IPS-15b (cell line): ENCODE results near the gene PCDHGB7.
"Not testable (repeated sequence)": the region's sequence is repeated elsewhere in the genome, so short reads cannot be mapped to it uniquely, and the experiment has no call there.

Experiments
- H3K27me3 ChIP-seq: one replicate; pipeline ENCODE4 v1.6.1; 2013; ENCODE audit warnings: low read length; ENCODE audit not compliant: control insufficient read depth, insufficient read depth
- H3K36me3 ChIP-seq: one replicate; pipeline ENCODE4 v1.6.1; 2013; ENCODE audit warnings: low read length; ENCODE audit not compliant: control insufficient read depth, insufficient read depth
- H3K4me1 ChIP-seq: one replicate; pipeline ENCODE4 v1.6.1; 2013; ENCODE audit warnings: mild to moderate bottlenecking, low read length; ENCODE audit not compliant: control insufficient read depth, insufficient read depth
- H3K4me3 ChIP-seq: one replicate; pipeline ENCODE4 v1.5.1; 2013; ENCODE audit warnings: low read depth, low read length
- H3K9ac ChIP-seq: one replicate; pipeline ENCODE4 v1.6.1; 2013; ENCODE audit warnings: low read depth, mild to moderate bottlenecking, low read length
- H3K9me3 ChIP-seq: one replicate; pipeline ENCODE4 v1.6.1; 2013; ENCODE audit warnings: mild to moderate bottlenecking, low read length; ENCODE audit not compliant: control insufficient read depth, insufficient read depth

PCDHGB7 gene

GRCh38 chr5:141420855-141421488 lies 3.5 kb downstream of the PCDHGB7 start, which contains the start of gene PCDHGA11:
TSS of gene PCDHGA11 (plus strand) at chr5:141421051. CDS start at chr5:141421228, 177 bp downstream.
- Histone ChIP-seq H3K4me3 (peak within 1 kb of the TSS; percentile 52), H3K9ac (no peak within 1 kb of the TSS), H3K27me3 (peaks cover 17% of the 10 kb centered on the region), H3K4me1 (no peaks in the 10 kb centered on the region), H3K9me3 (peaks cover 5% of the 10 kb centered on the region), H3K36me3 (no peaks in the 10 kb centered on the region)

GRCh38 chr5:141421489-141421855 lies 4.0 kb downstream of the PCDHGB7 start:
- Histone ChIP-seq H3K9me3 (peaks cover 5% of the 10 kb centered on the region), H3K27me3 (peaks cover 17% of the 10 kb centered on the region), H3K4me1 (no peaks in the 10 kb centered on the region), H3K36me3 (no peaks in the 10 kb centered on the region), H3K9ac (no peak overlapping the region), H3K4me3 (peak overlapping the region; percentile 52)

- H3K36me3 ChIP-seq = peaks cover 4% of the 10 kb centered on the region
- no peak overlapping the region for H3K9ac ChIP-seq
- no peak overlapping the region for H3K4me3 ChIP-seq
- no peaks in the 10 kb centered on the region for H3K4me1 ChIP-seq
- H3K27me3 ChIP-seq = peaks cover 17% of the 10 kb centered on the region
- H3K9me3 ChIP-seq = peaks cover 11% of the 10 kb centered on the region
Observed at GRCh38 chr5:141422742-141423291, 5.3 kb downstream of the PCDHGB7 start.

GRCh38 chr5:141427783-141428426 lies 10.4 kb downstream of the PCDHGB7 start:
- Histone ChIP-seq H3K9ac (no peak overlapping the region), H3K36me3 (peaks cover 6% of the 10 kb centered on the region), H3K4me1 (no peaks in the 10 kb centered on the region), H3K27me3 (no peaks in the 10 kb centered on the region), H3K9me3 (peaks cover 17% of the 10 kb centered on the region), H3K4me3 (no peak overlapping the region)

GRCh38 chr5:141430332-141431113 lies 13.0 kb downstream of the PCDHGB7 start, which contains the start of gene PCDHGA12:
TSS of gene PCDHGA12 (plus strand) at chr5:141430507. CDS start at chr5:141430760, 253 bp downstream.
- Histone ChIP-seq H3K4me3 (no peak within 1 kb of the TSS), H3K9me3 (peaks cover 21% of the 10 kb centered on the region), H3K27me3 (no peaks in the 10 kb centered on the region), H3K36me3 (peaks cover 6% of the 10 kb centered on the region), H3K4me1 (no peaks in the 10 kb centered on the region), H3K9ac (no peak within 1 kb of the TSS)

GRCh38 chr5:141431286-141431685 lies 13.8 kb downstream of the PCDHGB7 start:
- Histone ChIP-seq H3K4me3 (no peak overlapping the region), H3K9me3 (peaks cover 21% of the 10 kb centered on the region), H3K9ac (no peak overlapping the region), H3K4me1 (no peaks in the 10 kb centered on the region), H3K36me3 (peaks cover 6% of the 10 kb centered on the region), H3K27me3 (no peaks in the 10 kb centered on the region)

- not testable (repeated sequence) for H3K9ac ChIP-seq, H3K36me3 ChIP-seq, H3K4me1 ChIP-seq, H3K4me3 ChIP-seq, H3K27me3 ChIP-seq
- H3K9me3 ChIP-seq = peaks cover 15% of the 10 kb centered on the region
Observed at GRCh38 chr5:141432308-141432707, 14.8 kb downstream of the PCDHGB7 start.

- not testable (repeated sequence) for H3K36me3 ChIP-seq, H3K27me3 ChIP-seq, H3K9ac ChIP-seq, H3K4me1 ChIP-seq, H3K4me3 ChIP-seq
- peaks cover 15% of the 10 kb centered on the region for H3K9me3 ChIP-seq
Observed at GRCh38 chr5:141432726-141433125, 15.2 kb downstream of the PCDHGB7 start.

GRCh38 chr5:141434006-141434405 lies 16.5 kb downstream of the PCDHGB7 start:
- Histone ChIP-seq H3K9ac (no peak overlapping the region), H3K9me3 (peaks cover 15% of the 10 kb centered on the region), H3K4me1 (no peaks in the 10 kb centered on the region), H3K36me3 (no peaks in the 10 kb centered on the region), H3K27me3 (no peaks in the 10 kb centered on the region), H3K4me3 (no peak overlapping the region)

- no peaks in the 10 kb centered on the region for H3K36me3 ChIP-seq
- H3K9me3 ChIP-seq = peaks cover 4% of the 10 kb centered on the region
- H3K27me3 ChIP-seq = no peaks in the 10 kb centered on the region
- H3K9ac ChIP-seq = no peak overlapping the region
- H3K4me1 ChIP-seq = no peaks in the 10 kb centered on the region
- no peak overlapping the region for H3K4me3 ChIP-seq
Observed at GRCh38 chr5:141437221-141437620, 19.7 kb downstream of the PCDHGB7 start.

GRCh38 chr5:141439411-141440141 lies 22.1 kb downstream of the PCDHGB7 start:
- no peaks in the 10 kb centered on the region for H3K27me3 ChIP-seq
- H3K9ac ChIP-seq = no peak overlapping the region
- no peaks in the 10 kb centered on the region for H3K36me3 ChIP-seq
- H3K4me3 ChIP-seq = no peak overlapping the region
- no peaks in the 10 kb centered on the region for H3K4me1 ChIP-seq
- H3K9me3 ChIP-seq = peaks cover under 1% of the 10 kb centered on the region
